22Rv1 (cell line): ENCODE measurements around the gene YPEL5.
"Not testable (repeated sequence)": the region's sequence is repeated elsewhere in the genome, so short reads cannot be mapped to it uniquely, and the experiment has no call there.

Source experiments
- CTCF ChIP-seq: fragments of 450-650 bp; IDR thresholded peaks from 2 replicates; pipeline ENCODE4 v1.5.1; 2017; ENCODE audit warnings: mild to moderate bottlenecking
- ZFX ChIP-seq: fragments of 450-650 bp; IDR thresholded peaks from 2 replicates; pipeline ENCODE4 v1.6.1; 2017; ENCODE audit warnings: antibody characterized with exemption, borderline replicate concordance

DNA sequence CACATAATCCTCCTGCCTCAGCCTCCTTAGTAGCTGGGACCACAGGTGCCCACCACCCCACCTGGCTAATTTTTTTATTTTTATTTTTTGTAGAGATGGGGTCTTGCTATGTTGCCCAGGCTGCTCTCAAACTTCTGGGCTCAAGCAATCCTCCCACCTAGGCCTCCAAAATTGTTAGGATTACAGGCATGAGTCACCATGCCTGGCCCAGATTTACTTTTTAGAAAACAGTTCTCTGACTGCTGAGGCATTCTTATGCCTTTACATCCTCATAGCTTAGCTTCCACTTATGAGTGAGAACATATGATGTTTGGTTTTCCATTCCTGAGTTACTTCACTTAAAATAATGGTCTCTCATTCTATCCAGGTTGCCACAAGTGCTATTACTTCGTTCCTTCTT lies 47.4 kb upstream of the YPEL5 start:
- not testable (repeated sequence) for TF ChIP-seq CTCF, ZFX
